Measurements from ENCODE around the gene UNC45A.

UNC45A gene
- 38.9 to 49.0 (median 47.0) reads per million in 3 donors for total RNA-seq

GRCh38 chr15:90934949-90935751 lies at the start of gene UNC45A:
TSS of gene UNC45A (plus strand) at chr15:90935285. CDS start at chr15:90935325, 40 bp downstream.
- DNase-seq = peak; percentile 87 to 93 (median 91)
- peak within 1 kb of the TSS; percentile 79 for H3K27ac ChIP-seq (ENCODE audit: insufficient read depth, low read length, poor library complexity, severe bottlenecking)
- peaks cover 42% of the 10 kb centered on the region for H3K4me1 ChIP-seq (ENCODE audit: control insufficient read depth, insufficient read depth, low read length, poor library complexity, severe bottlenecking)
- H3K27me3 ChIP-seq (replicated peaks; ENCODE audit: control insufficient read depth, insufficient read depth, low read length, poor library complexity, severe bottlenecking) = no peaks in the 10 kb centered on the region
- H3K36me3 ChIP-seq (ENCODE audit: control insufficient read depth, insufficient read depth, low read length) = peaks cover 13% of the 10 kb centered on the region
- H3K4me3 ChIP-seq (ENCODE audit: insufficient read depth, low read depth, low read length, poor library complexity, severe bottlenecking) = peak within 1 kb of the TSS; percentile 71
- H3K9me3 ChIP-seq (ENCODE audit: control insufficient read depth, low read length) = no peaks in the 10 kb centered on the region

GRCh38 chr15:90885432-90886290 lies 49.4 kb upstream of the UNC45A start:
- H3K27ac ChIP-seq (ENCODE audit: insufficient read depth, low read length, poor library complexity, severe bottlenecking) = no peak overlapping the region
- no peaks in the 10 kb centered on the region for H3K9me3 ChIP-seq (ENCODE audit: control insufficient read depth, low read length)
- H3K4me1 ChIP-seq (ENCODE audit: control insufficient read depth, insufficient read depth, low read length, poor library complexity, severe bottlenecking) = no peaks in the 10 kb centered on the region
- H3K27me3 ChIP-seq (replicated peaks; ENCODE audit: control insufficient read depth, insufficient read depth, low read length, poor library complexity, severe bottlenecking) = no peaks in the 10 kb centered on the region
- H3K36me3 ChIP-seq (ENCODE audit: control insufficient read depth, insufficient read depth, low read length) = peaks cover 13% of the 10 kb centered on the region
- DNase-seq = peak; percentile 49 to 65 (median 52)
- no peak overlapping the region for H3K4me3 ChIP-seq (ENCODE audit: insufficient read depth, low read depth, low read length, poor library complexity, severe bottlenecking)

- DNase-seq = no peak
- Histone ChIP-seq H3K27me3 (replicated peaks; ENCODE audit: control insufficient read depth, insufficient read depth, low read length, poor library complexity, severe bottlenecking) (no peaks in the 10 kb centered on the region), H3K27ac (ENCODE audit: insufficient read depth, low read length, poor library complexity, severe bottlenecking) (no peak overlapping the region), H3K36me3 (ENCODE audit: control insufficient read depth, insufficient read depth, low read length) (peaks cover 8% of the 10 kb centered on the region), H3K4me3 (ENCODE audit: insufficient read depth, low read depth, low read length, poor library complexity, severe bottlenecking) (no peak overlapping the region), H3K9me3 (ENCODE audit: control insufficient read depth, low read length) (no peaks in the 10 kb centered on the region), H3K4me1 (ENCODE audit: control insufficient read depth, insufficient read depth, low read length, poor library complexity, severe bottlenecking) (no peaks in the 10 kb centered on the region)
Observed at GRCh38 chr15:90886291-90886614, 48.8 kb upstream of the UNC45A start.

- Histone ChIP-seq H3K27ac (ENCODE audit: insufficient read depth, low read length, poor library complexity, severe bottlenecking) (no peak overlapping the region), H3K27me3 (replicated peaks; ENCODE audit: control insufficient read depth, insufficient read depth, low read length, poor library complexity, severe bottlenecking) (no peaks in the 10 kb centered on the region), H3K4me3 (ENCODE audit: insufficient read depth, low read depth, low read length, poor library complexity, severe bottlenecking) (no peak overlapping the region), H3K9me3 (ENCODE audit: control insufficient read depth, low read length) (no peaks in the 10 kb centered on the region), H3K36me3 (ENCODE audit: control insufficient read depth, insufficient read depth, low read length) (peaks cover under 1% of the 10 kb centered on the region), H3K4me1 (ENCODE audit: control insufficient read depth, insufficient read depth, low read length, poor library complexity, severe bottlenecking) (no peaks in the 10 kb centered on the region)
- no peak for DNase-seq
Observed at GRCh38 chr15:90887037-90887481, 48.0 kb upstream of the UNC45A start.

- Histone ChIP-seq H3K27me3 (replicated peaks; ENCODE audit: control insufficient read depth, insufficient read depth, low read length, poor library complexity, severe bottlenecking) (no peaks in the 10 kb centered on the region), H3K9me3 (ENCODE audit: control insufficient read depth, low read length) (no peaks in the 10 kb centered on the region), H3K4me3 (ENCODE audit: insufficient read depth, low read depth, low read length, poor library complexity, severe bottlenecking) (no peak overlapping the region), H3K36me3 (ENCODE audit: control insufficient read depth, insufficient read depth, low read length) (no peaks in the 10 kb centered on the region), H3K4me1 (ENCODE audit: control insufficient read depth, insufficient read depth, low read length, poor library complexity, severe bottlenecking) (no peaks in the 10 kb centered on the region), H3K27ac (ENCODE audit: insufficient read depth, low read length, poor library complexity, severe bottlenecking) (no peak overlapping the region)
- no peak for DNase-seq
Observed at GRCh38 chr15:90889313-90889730, 45.8 kb upstream of the UNC45A start.

GRCh38 chr15:90889736-90890456 lies 45.2 kb upstream of the UNC45A start:
- H3K27me3 ChIP-seq (replicated peaks; ENCODE audit: control insufficient read depth, insufficient read depth, low read length, poor library complexity, severe bottlenecking) = no peaks in the 10 kb centered on the region
- no peaks in the 10 kb centered on the region for H3K4me1 ChIP-seq (ENCODE audit: control insufficient read depth, insufficient read depth, low read length, poor library complexity, severe bottlenecking)
- no peak overlapping the region for H3K27ac ChIP-seq (ENCODE audit: insufficient read depth, low read length, poor library complexity, severe bottlenecking)
- no peak for DNase-seq
- no peaks in the 10 kb centered on the region for H3K9me3 ChIP-seq (ENCODE audit: control insufficient read depth, low read length)
- no peaks in the 10 kb centered on the region for H3K36me3 ChIP-seq (ENCODE audit: control insufficient read depth, insufficient read depth, low read length)
- no peak overlapping the region for H3K4me3 ChIP-seq (ENCODE audit: insufficient read depth, low read depth, low read length, poor library complexity, severe bottlenecking)

GRCh38 chr15:90890839-90891238 lies 44.2 kb upstream of the UNC45A start:
- Histone ChIP-seq H3K36me3 (ENCODE audit: control insufficient read depth, insufficient read depth, low read length) (no peaks in the 10 kb centered on the region), H3K9me3 (ENCODE audit: control insufficient read depth, low read length) (no peaks in the 10 kb centered on the region), H3K27ac (ENCODE audit: insufficient read depth, low read length, poor library complexity, severe bottlenecking) (no peak overlapping the region)

GRCh38 chr15:90891346-90891949 lies 43.6 kb upstream of the UNC45A start:
- Histone ChIP-seq H3K27ac (ENCODE audit: insufficient read depth, low read length, poor library complexity, severe bottlenecking) (no peak overlapping the region), H3K27me3 (replicated peaks; ENCODE audit: control insufficient read depth, insufficient read depth, low read length, poor library complexity, severe bottlenecking) (no peaks in the 10 kb centered on the region), H3K36me3 (ENCODE audit: control insufficient read depth, insufficient read depth, low read length) (no peaks in the 10 kb centered on the region), H3K4me3 (ENCODE audit: insufficient read depth, low read depth, low read length, poor library complexity, severe bottlenecking) (no peak overlapping the region), H3K9me3 (ENCODE audit: control insufficient read depth, low read length) (no peaks in the 10 kb centered on the region), H3K4me1 (ENCODE audit: control insufficient read depth, insufficient read depth, low read length, poor library complexity, severe bottlenecking) (no peaks in the 10 kb centered on the region)
- no peak for DNase-seq

More at GRCh38 chr15:90890839-90891238, 44.2 kb upstream of the UNC45A start:
- no peak overlapping the region for H3K4me3 ChIP-seq (ENCODE audit: insufficient read depth, low read depth, low read length, poor library complexity, severe bottlenecking)
- no peaks in the 10 kb centered on the region for H3K4me1 ChIP-seq (ENCODE audit: control insufficient read depth, insufficient read depth, low read length, poor library complexity, severe bottlenecking)
- no peak for DNase-seq
- no peaks in the 10 kb centered on the region for H3K27me3 ChIP-seq (replicated peaks; ENCODE audit: control insufficient read depth, insufficient read depth, low read length, poor library complexity, severe bottlenecking)

GRCh38 chr15:90892023-90892422 lies 43.1 kb upstream of the UNC45A start:
- Histone ChIP-seq H3K27ac (ENCODE audit: insufficient read depth, low read length, poor library complexity, severe bottlenecking) (no peak overlapping the region), H3K36me3 (ENCODE audit: control insufficient read depth, insufficient read depth, low read length) (no peaks in the 10 kb centered on the region), H3K27me3 (replicated peaks; ENCODE audit: control insufficient read depth, insufficient read depth, low read length, poor library complexity, severe bottlenecking) (no peaks in the 10 kb centered on the region), H3K4me3 (ENCODE audit: insufficient read depth, low read depth, low read length, poor library complexity, severe bottlenecking) (no peak overlapping the region), H3K4me1 (ENCODE audit: control insufficient read depth, insufficient read depth, low read length, poor library complexity, severe bottlenecking) (no peaks in the 10 kb centered on the region), H3K9me3 (ENCODE audit: control insufficient read depth, low read length) (no peaks in the 10 kb centered on the region)
- no peak for DNase-seq
